K562 (cell line): ENCODE data around the gene C6orf89. TPM values are rescaled to one million over a fixed set of nuclear protein-coding genes. Genes with fewer than 3 reads are reported as not detected.

Experiments
- BRD4 ChIP-seq: fragments of 200-600 bp; sonication (generic); IDR thresholded peaks from 2 replicates; pipeline ENCODE4 v1.6.1; 2017; ENCODE audit warnings: inconsistent platforms
- DDX20 ChIP-seq: fragments of 450-650 bp; IDR thresholded peaks from 2 replicates; pipeline ENCODE4 v1.6.1; 2016; ENCODE audit warnings: missing genetic modification characterization, low read depth, mild to moderate bottlenecking, missing compliant biosample characterization, moderate library complexity
- DMBX1 ChIP-seq: fragments of 250-450 bp; sonication (Bioruptor Pico); IDR thresholded peaks from 2 replicates; pipeline ENCODE4 v1.8.0; 2022; ENCODE audit warnings: inconsistent platforms, mild to moderate bottlenecking, moderate library complexity, borderline replicate concordance
- ELF1 ChIP-seq: fragments of 200-800 bp; sonication (Bioruptor generic); IDR thresholded peaks from 2 replicates; pipeline ENCODE4 v1.6.1; 2016; ENCODE audit warnings: missing genetic modification characterization, missing compliant biosample characterization
- FOXA3 ChIP-seq, 2 experiments: fragments of 450-650 bp in 1 of 2; sonication (generic) in 1 of 2; formaldehyde crosslinking; IDR thresholded peaks in 1 of 2; conservative IDR thresholded peaks in 1 of 2; 2 replicates each; pipeline versions ENCODE4 v1.4.0 to v1.8.0; 2020 to 2022; ENCODE audit warnings: mild to moderate bottlenecking in 2 of 2, missing genetic modification reagents in 1 of 2
- GABPA ChIP-seq: fragments of 200-800 bp; sonication (Bioruptor generic); conservative IDR thresholded peaks from 2 replicates; pipeline ENCODE4 v1.6.1; 2016; ENCODE audit warnings: low read depth, missing genetic modification characterization, missing compliant biosample characterization
- HDAC2 ChIP-seq: fragments of 450-650 bp; IDR thresholded peaks from 2 replicates; pipeline ENCODE4 v1.6.1; 2016; ENCODE audit warnings: mild to moderate bottlenecking
- KLF1 ChIP-seq: fragments of 450-650 bp; IDR thresholded peaks from 2 replicates; pipeline ENCODE4 v1.6.1; 2016; ENCODE audit warnings: missing genetic modification characterization, missing compliant biosample characterization
- MED1 ChIP-seq: sonication (generic); formaldehyde crosslinking; IDR thresholded peaks from 2 replicates; pipeline ENCODE4 v1.8.1; 2023; ENCODE audit warnings: missing genetic modification reagents, borderline replicate concordance
- MTA2 ChIP-seq: fragments of 450-650 bp; IDR thresholded peaks from 2 replicates; pipeline ENCODE4 v1.6.1; 2016; ENCODE audit warnings: low read depth
- NELFE ChIP-seq: IDR thresholded peaks from 2 replicates; pipeline ENCODE4 v1.6.1; 2011; ENCODE audit warnings: mild to moderate bottlenecking; ENCODE audit not compliant: insufficient read depth, insufficient read length
- NR3C1 ChIP-seq: sonication (generic); formaldehyde crosslinking; IDR thresholded peaks from 2 replicates; pipeline ENCODE4 v1.8.1; 2022; ENCODE audit warnings: missing genetic modification reagents
- RFX1 ChIP-seq: fragments of 450-650 bp; IDR thresholded peaks from 2 replicates; pipeline ENCODE4 v1.6.1; 2016; ENCODE audit warnings: mild to moderate bottlenecking, moderate library complexity
- ZNF57 ChIP-seq: fragments of 450-650 bp; formaldehyde crosslinking; IDR thresholded peaks from 2 replicates; pipeline ENCODE4 v1.4.0; 2020; ENCODE audit warnings: mild to moderate bottlenecking, moderate library complexity
- polyA plus RNA-seq, 8 experiments: library from polyadenylated mRNA; depleted of rRNA in 4 of 8; stranded (reverse) in 5 of 8; unstranded in 3 of 8; fragments of >200 nt; fragmentation: Nextera tagmentation in 2 of 8; fragmentation: Illumina TruSeq in 1 of 8; extraction: Ambion mirVana in 2 of 8; extraction: Trizol in 1 of 8; gene quantifications; 2 replicates each; pipeline versions ENCODE4 v1.2.1 to v1.2.3, GENCODE V29; 2011 to 2014; ENCODE audit warnings: inconsistent platforms in 1 of 8, missing spikeins in 1 of 8
- total RNA-seq, 7 experiments: library from RNA; depleted of rRNA in 6 of 7; stranded (reverse); fragments of >200 nt in 6 of 7; fragmentation: Illumina TruSeq in 2 of 7; extraction: Trizol in 2 of 7; gene quantifications; 2 replicates each; pipeline versions ENCODE4 v1.2.1 to v1.2.3, GENCODE V29; 2011 to 2021; ENCODE audit warnings: low replicate concordance in 1 of 7
- TF ChIP-seq, protein P1 (sequence below): fragments of 450-650 bp; formaldehyde crosslinking; IDR thresholded peaks from 2 replicates; pipeline ENCODE4 v1.4.0; 2020; ENCODE audit warnings: mild to moderate bottlenecking, moderate library complexity
- TF ChIP-seq, protein P2 (sequence below): sonication (generic); formaldehyde crosslinking; IDR thresholded peaks from 2 replicates; pipeline ENCODE4 v1.8.1; 2022; ENCODE audit warnings: missing genetic modification reagents
- TF ChIP-seq, protein P3 (sequence below): sonication (generic); formaldehyde crosslinking; IDR thresholded peaks from 2 replicates; pipeline ENCODE4 v1.8.0; 2022; ENCODE audit warnings: missing genetic modification reagents, mild to moderate bottlenecking, borderline replicate concordance
- TF ChIP-seq, protein P4 (sequence below): fragments of 250-450 bp; sonication (Bioruptor Pico); IDR thresholded peaks from 2 replicates; pipeline ENCODE4 v1.5.0; 2021
- TF ChIP-seq, protein P5 (sequence below): fragments of 250-450 bp; sonication (Bioruptor Pico); IDR thresholded peaks from 2 replicates; pipeline ENCODE4 v1.8.0; 2022; ENCODE audit warnings: inconsistent platforms
- TF ChIP-seq, protein P6 (sequence below): IDR thresholded peaks from 2 replicates; pipeline ENCODE4 v1.6.1; 2016; ENCODE audit warnings: missing genetic modification characterization, missing compliant biosample characterization

C6orf89 gene
- total and polyA plus RNA-seq, 9 of the 15 experiments (the other 6 are each of a cell fraction or from before 2014, with no cell fraction given), result 35.2 to 111 (median 58.5) TPM

DNA sequence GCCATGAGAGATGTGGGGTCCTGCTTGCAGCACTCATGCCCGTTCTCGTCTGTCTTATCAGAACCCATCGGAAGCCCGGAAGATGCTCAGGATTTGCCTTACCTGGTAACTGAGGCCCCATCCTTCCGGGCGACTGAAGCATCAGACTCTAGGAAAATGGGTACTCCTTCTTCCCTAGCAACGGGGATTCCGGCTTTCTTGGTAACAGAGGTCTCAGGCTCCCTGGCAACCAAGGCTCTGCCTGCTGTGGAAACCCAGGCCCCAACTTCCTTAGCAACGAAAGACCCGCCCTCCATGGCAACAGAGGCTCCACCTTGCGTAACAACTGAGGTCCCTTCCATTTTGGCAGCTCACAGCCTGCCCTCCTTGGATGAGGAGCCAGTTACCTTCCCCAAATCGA lies 77.1 kb downstream of the C6orf89 start (continued):
- no peak for TF ChIP-seq HDAC2
- TF ChIP-seq ZNF57, result no peak
- TF ChIP-seq, protein P1, sequence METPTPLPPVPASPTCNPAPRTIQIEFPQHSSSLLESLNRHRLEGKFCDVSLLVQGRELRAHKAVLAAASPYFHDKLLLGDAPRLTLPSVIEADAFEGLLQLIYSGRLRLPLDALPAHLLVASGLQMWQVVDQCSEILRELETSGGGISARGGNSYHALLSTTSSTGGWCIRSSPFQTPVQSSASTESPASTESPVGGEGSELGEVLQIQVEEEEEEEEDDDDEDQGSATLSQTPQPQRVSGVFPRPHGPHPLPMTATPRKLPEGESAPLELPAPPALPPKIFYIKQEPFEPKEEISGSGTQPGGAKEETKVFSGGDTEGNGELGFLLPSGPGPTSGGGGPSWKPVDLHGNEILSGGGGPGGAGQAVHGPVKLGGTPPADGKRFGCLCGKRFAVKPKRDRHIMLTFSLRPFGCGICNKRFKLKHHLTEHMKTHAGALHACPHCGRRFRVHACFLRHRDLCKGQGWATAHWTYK, result no peak
- TF ChIP-seq NR3C1 (CRISPR knock-in tag), result no peak
- 0 out of 4 replicates have a peak, but pooled peaks of 1 of the 2 experiments have one; percentile 34 for TF ChIP-seq FOXA3 (CRISPR knock-in tag; conservative IDR thresholded peaks at IDR 0.05 in 1 of 2, IDR thresholded peaks at IDR 0.05 in 1 of 2)
- TF ChIP-seq ELF1, result no peak
- no peak for TF ChIP-seq MTA2
- TF ChIP-seq MED1 (CRISPR knock-in tag), result no peak
- peak; percentile 94 for TF ChIP-seq RFX1
- no peak for TF ChIP-seq DDX20 (tag)
- TF ChIP-seq, protein P2, sequence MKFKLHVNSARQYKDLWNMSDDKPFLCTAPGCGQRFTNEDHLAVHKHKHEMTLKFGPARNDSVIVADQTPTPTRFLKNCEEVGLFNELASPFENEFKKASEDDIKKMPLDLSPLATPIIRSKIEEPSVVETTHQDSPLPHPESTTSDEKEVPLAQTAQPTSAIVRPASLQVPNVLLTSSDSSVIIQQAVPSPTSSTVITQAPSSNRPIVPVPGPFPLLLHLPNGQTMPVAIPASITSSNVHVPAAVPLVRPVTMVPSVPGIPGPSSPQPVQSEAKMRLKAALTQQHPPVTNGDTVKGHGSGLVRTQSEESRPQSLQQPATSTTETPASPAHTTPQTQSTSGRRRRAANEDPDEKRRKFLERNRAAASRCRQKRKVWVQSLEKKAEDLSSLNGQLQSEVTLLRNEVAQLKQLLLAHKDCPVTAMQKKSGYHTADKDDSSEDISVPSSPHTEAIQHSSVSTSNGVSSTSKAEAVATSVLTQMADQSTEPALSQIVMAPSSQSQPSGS (CRISPR knock-in tag), result no peak
- TF ChIP-seq, protein P3, sequence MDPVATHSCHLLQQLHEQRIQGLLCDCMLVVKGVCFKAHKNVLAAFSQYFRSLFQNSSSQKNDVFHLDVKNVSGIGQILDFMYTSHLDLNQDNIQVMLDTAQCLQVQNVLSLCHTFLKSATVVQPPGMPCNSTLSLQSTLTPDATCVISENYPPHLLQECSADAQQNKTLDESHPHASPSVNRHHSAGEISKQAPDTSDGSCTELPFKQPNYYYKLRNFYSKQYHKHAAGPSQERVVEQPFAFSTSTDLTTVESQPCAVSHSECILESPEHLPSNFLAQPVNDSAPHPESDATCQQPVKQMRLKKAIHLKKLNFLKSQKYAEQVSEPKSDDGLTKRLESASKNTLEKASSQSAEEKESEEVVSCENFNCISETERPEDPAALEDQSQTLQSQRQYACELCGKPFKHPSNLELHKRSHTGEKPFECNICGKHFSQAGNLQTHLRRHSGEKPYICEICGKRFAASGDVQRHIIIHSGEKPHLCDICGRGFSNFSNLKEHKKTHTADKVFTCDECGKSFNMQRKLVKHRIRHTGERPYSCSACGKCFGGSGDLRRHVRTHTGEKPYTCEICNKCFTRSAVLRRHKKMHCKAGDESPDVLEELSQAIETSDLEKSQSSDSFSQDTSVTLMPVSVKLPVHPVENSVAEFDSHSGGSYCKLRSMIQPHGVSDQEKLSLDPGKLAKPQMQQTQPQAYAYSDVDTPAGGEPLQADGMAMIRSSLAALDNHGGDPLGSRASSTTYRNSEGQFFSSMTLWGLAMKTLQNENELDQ (CRISPR knock-in tag), result no peak
- TF ChIP-seq BRD4, result no peak
- no peak for TF ChIP-seq NELFE
- TF ChIP-seq, protein P4, sequence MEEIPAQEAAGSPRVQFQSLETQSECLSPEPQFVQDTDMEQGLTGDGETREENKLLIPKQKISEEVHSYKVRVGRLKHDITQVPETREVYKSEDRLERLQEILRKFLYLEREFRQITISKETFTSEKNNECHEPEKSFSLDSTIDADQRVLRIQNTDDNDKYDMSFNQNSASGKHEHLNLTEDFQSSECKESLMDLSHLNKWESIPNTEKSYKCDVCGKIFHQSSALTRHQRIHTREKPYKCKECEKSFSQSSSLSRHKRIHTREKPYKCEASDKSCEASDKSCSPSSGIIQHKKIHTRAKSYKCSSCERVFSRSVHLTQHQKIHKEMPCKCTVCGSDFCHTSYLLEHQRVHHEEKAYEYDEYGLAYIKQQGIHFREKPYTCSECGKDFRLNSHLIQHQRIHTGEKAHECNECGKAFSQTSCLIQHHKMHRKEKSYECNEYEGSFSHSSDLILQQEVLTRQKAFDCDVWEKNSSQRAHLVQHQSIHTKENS (CRISPR knock-in tag), result no peak
- TF ChIP-seq, protein P5, sequence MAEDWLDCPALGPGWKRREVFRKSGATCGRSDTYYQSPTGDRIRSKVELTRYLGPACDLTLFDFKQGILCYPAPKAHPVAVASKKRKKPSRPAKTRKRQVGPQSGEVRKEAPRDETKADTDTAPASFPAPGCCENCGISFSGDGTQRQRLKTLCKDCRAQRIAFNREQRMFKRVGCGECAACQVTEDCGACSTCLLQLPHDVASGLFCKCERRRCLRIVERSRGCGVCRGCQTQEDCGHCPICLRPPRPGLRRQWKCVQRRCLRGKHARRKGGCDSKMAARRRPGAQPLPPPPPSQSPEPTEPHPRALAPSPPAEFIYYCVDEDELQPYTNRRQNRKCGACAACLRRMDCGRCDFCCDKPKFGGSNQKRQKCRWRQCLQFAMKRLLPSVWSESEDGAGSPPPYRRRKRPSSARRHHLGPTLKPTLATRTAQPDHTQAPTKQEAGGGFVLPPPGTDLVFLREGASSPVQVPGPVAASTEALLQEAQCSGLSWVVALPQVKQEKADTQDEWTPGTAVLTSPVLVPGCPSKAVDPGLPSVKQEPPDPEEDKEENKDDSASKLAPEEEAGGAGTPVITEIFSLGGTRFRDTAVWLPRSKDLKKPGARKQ, result no peak
- peak; percentile 57 for TF ChIP-seq GABPA (tag)
- TF ChIP-seq KLF1 (tag), result no peak
- TF ChIP-seq, protein P6, sequence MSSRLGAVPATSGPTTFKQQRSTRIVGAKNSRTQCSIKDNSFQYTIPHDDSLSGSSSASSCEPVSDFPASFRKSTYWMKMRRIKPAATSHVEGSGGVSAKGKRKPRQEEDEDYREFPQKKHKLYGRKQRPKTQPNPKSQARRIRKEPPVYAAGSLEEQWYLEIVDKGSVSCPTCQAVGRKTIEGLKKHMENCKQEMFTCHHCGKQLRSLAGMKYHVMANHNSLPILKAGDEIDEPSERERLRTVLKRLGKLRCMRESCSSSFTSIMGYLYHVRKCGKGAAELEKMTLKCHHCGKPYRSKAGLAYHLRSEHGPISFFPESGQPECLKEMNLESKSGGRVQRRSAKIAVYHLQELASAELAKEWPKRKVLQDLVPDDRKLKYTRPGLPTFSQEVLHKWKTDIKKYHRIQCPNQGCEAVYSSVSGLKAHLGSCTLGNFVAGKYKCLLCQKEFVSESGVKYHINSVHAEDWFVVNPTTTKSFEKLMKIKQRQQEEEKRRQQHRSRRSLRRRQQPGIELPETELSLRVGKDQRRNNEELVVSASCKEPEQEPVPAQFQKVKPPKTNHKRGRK (tag), result no peak
- no peak for TF ChIP-seq DMBX1
